Embryonic facial prominence (tissue), 1 donor: ENCODE data around the gene CDH4.

Source experiments
- DNase-seq: peaks from one replicate; pipeline ENCODE4 v3.0.0-alpha.2; 2016; ENCODE audit errors: extremely low spot score

CDH4 gene

GRCh38 chr20:61803915-61804751 is 552.1 kb downstream of the CDH4 start:
- no peak for DNase-seq

- DNase-seq = no peak
Observed at GRCh38 chr20:61804752-61805295, 552.8 kb downstream of the CDH4 start.

- no peak for DNase-seq
Observed at GRCh38 chr20:61805365-61805764, 553.3 kb downstream of the CDH4 start.

- DNase-seq = no peak
Observed at GRCh38 chr20:61805781-61806180, 553.7 kb downstream of the CDH4 start.

- no peak for DNase-seq
Observed at GRCh38 chr20:61806314-61806713, 554.3 kb downstream of the CDH4 start.

GRCh38 chr20:61806995-61807394 is 554.9 kb downstream of the CDH4 start:
- no peak for DNase-seq

- DNase-seq = no peak
Observed at GRCh38 chr20:61807471-61808160, 555.6 kb downstream of the CDH4 start.

GRCh38 chr20:61808447-61808846 is 556.4 kb downstream of the CDH4 start:
- no peak for DNase-seq

- DNase-seq = no peak
Observed at GRCh38 chr20:61809006-61809770, 557.1 kb downstream of the CDH4 start.

GRCh38 chr20:61810066-61810737 is 558.1 kb downstream of the CDH4 start:
- DNase-seq = no peak

- DNase-seq = no peak
Observed at GRCh38 chr20:61810738-61811135, 558.7 kb downstream of the CDH4 start.

- no peak for DNase-seq
Observed at GRCh38 chr20:61811166-61811565, 559.1 kb downstream of the CDH4 start.

GRCh38 chr20:61812121-61812844 is 560.2 kb downstream of the CDH4 start:
- no peak for DNase-seq

- no peak for DNase-seq
Observed at GRCh38 chr20:61812845-61813485, 560.9 kb downstream of the CDH4 start.

- DNase-seq = no peak
Observed at GRCh38 chr20:61813791-61814190, 561.7 kb downstream of the CDH4 start.

GRCh38 chr20:61814244-61814643 is 562.2 kb downstream of the CDH4 start:
- DNase-seq = no peak

GRCh38 chr20:61814726-61815125 is 562.7 kb downstream of the CDH4 start:
- no peak for DNase-seq

GRCh38 chr20:61815176-61815575 is 563.1 kb downstream of the CDH4 start:
- no peak for DNase-seq

GRCh38 chr20:61815678-61816077 is 563.6 kb downstream of the CDH4 start:
- DNase-seq = no peak
